Ovary (tissue), 9 donors: Measurements from ENCODE around the gene MED15. TPM values are rescaled to one million over a fixed set of nuclear protein-coding genes. Genes with fewer than 3 reads are reported as not detected.

Experiments
- DNase-seq, 5 donors: peaks; one replicate each; pipeline ENCODE4 v3.0.0-alpha.2; 2019 to 2020
- H3K27ac ChIP-seq, 2 donors: fragments of 200-600 bp; one replicate each; pipeline versions ENCODE4 v1.5.1 to v1.8.0; 2019 to 2022
- H3K27me3 ChIP-seq: fragments of 200-600 bp; one replicate; pipeline ENCODE4 v1.8.0; 2022
- H3K36me3 ChIP-seq: fragments of 200-600 bp; sonication (generic); one replicate; pipeline ENCODE4 v1.5.1; 2019
- H3K4me1 ChIP-seq: one replicate; pipeline ENCODE4 v1.8.1; 2013; ENCODE audit warnings: mild to moderate bottlenecking, moderate library complexity; ENCODE audit not compliant: insufficient read depth
- H3K4me3 ChIP-seq: fragments of 200-600 bp; sonication (generic); one replicate; pipeline ENCODE4 v1.5.1; 2017
- H3K9me3 ChIP-seq, 2 donors: fragments of 200-600 bp in 1 of 2; sonication (generic) in 1 of 2; one replicate each; pipeline versions ENCODE4 v1.5.1 to v1.8.1; 2013 to 2019; ENCODE audit warnings: mild to moderate bottlenecking in 1 of 2, moderate library complexity in 1 of 2
- CTCF ChIP-seq, 3 donors: fragments of 450-650 bp in 2 of 3; fragments of 200-600 bp in 1 of 3; IDR thresholded peaks; one replicate each; pipeline versions ENCODE4 v1.5.1 to v1.8.0; 2016 to 2022; ENCODE audit warnings: antibody characterized with exemption in 3 of 3, mild to moderate bottlenecking in 1 of 3
- EP300 ChIP-seq: sonication (generic); formaldehyde crosslinking; IDR thresholded peaks from one replicate; pipeline ENCODE4 v1.6.1; 2017; ENCODE audit warnings: antibody characterized with exemption
- POLR2A ChIP-seq: fragments of 450-650 bp; IDR thresholded peaks from one replicate; pipeline ENCODE4 v1.6.1; 2017; ENCODE audit warnings: antibody characterized with exemption, mild to moderate bottlenecking, moderate library complexity
- WGBS, 3 donors: extraction: QIAGEN DNeasy Blood & Tissue Kit in 1 of 3; methylation state at CpG; one replicate each; pipeline versions ENCODE4 v1.1.5 to v1.1.7; 2013 to 2017; 5-methylcytosine and 5-hydroxymethylcytosine counted together
- intact Hi-C, 4 donors: fragments of 100-400 bp; cut with DNase I; formaldehyde crosslinking; loops; one replicate each; pipeline versions ENCODE4 v1.11.0 to v1.15.1; 2022 to 2023
- polyA plus RNA-seq, 2 donors: library from polyadenylated mRNA; stranded (reverse); fragments of 200-250 nt in 1 of 2; fragments of 350-450 nt in 1 of 2; fragmentation: Illumina TruSeq in 1 of 2; extraction: RNeasy Lipid Tissue Mini Kit (QIAGEN cat#74804) in 1 of 2; gene quantifications; one replicate each; pipeline ENCODE4 v1.2.3, GENCODE V29; 2013 to 2014
- total RNA-seq, 7 donors: library from RNA; depleted of rRNA in 2 of 7; stranded (reverse); fragments of >200 nt in 2 of 7; fragmentation: NEBNext Ultra II Directional in 3 of 7; extraction: Animal tissue kit (Norgen Biotek cat#: 25700) in 3 of 7; gene quantifications; one replicate each; pipeline versions ENCODE4 v1.1.0 to v1.2.4, GENCODE V29; 2016 to 2023
- donor health status: DM: no; HTN: no; CAD: no; lungs with moderate emphysema.
- donor health status: DM: no; HTN: no; CAD: no.
- donor health status: Bipolar disorder and iron deficiency.
- donor health status: DM: yes; HTN: yes; CAD: no.
- donor health status: DM: no; HTN: no; CAD: no.
- donor health status: DM: yes; HTN: yes; CAD: no.

MED15 gene
- total and polyA plus RNA-seq, 9 donors = 21.9 to 79.3 (median 68.3) TPM

- no peak for TF ChIP-seq POLR2A
- no peak for TF ChIP-seq EP300
- TF ChIP-seq CTCF (IDR thresholded peaks at IDR 0.05) = no peak
- DNase-seq = no peak
- Histone ChIP-seq H3K27ac (no peak overlapping the region), H3K36me3 (no peaks in the 10 kb centered on the region), H3K4me1 (peaks cover 15% of the 10 kb centered on the region), H3K4me3 (no peak overlapping the region), H3K9me3 (no peaks in the 10 kb centered on the region), H3K27me3 (no peaks in the 10 kb centered on the region)
- intact Hi-C loops = loop anchor here in 2 of 4 donors (10.0 kb wide), 3 partner anchors 57 to 157 kb away; no protein-coding TSS in a partner anchor
- WGBS, 3 donors = 87 to 90% (median 88%) methylated on average over 11 of the region's 11 CpGs
These were observed 64.9 kb downstream of the MED15 start for GRCh38 chr22:20572132-20572802.

GRCh38 chr22:20573176-20573832 is 65.9 kb downstream of the MED15 start:
- H3K4me1 ChIP-seq = peaks cover 12% of the 10 kb centered on the region
- no peaks in the 10 kb centered on the region for H3K9me3 ChIP-seq
- DNase-seq = peak in 1 of 5 donors; percentile 13
- 48 to 60% (median 49%) methylated on average over 8 of the region's 8 CpGs for WGBS, 3 donors
- TF ChIP-seq CTCF (IDR thresholded peaks at IDR 0.05) (no peak), EP300 (no peak)
- H3K4me3 ChIP-seq = no peak overlapping the region
- H3K36me3 ChIP-seq = no peaks in the 10 kb centered on the region
- intact Hi-C loops = loop anchor here in 2 of 4 donors (10.0 kb wide), 3 partner anchors 59 to 159 kb away; no protein-coding TSS in a partner anchor
- H3K27ac ChIP-seq = peak overlapping the region in 1 of 2 donors; percentile 34
- H3K27me3 ChIP-seq = no peaks in the 10 kb centered on the region

GRCh38 chr22:20573833-20574615 is 66.6 kb downstream of the MED15 start:
- DNase-seq = peak in 2 of 5 donors; percentile 17 to 34
- no peaks in the 10 kb centered on the region for H3K36me3 ChIP-seq
- H3K27me3 ChIP-seq = no peaks in the 10 kb centered on the region
- peak overlapping the region in 1 of 2 donors; percentile 34 for H3K27ac ChIP-seq
- H3K4me1 ChIP-seq = peaks cover 10% of the 10 kb centered on the region
- WGBS, 3 donors = 51 to 71% (median 52%) methylated on average over 29 of the region's 29 CpGs
- H3K4me3 ChIP-seq = no peak overlapping the region
- TF ChIP-seq EP300 (no peak), CTCF (IDR thresholded peaks at IDR 0.05) (no peak), POLR2A (no peak)
- intact Hi-C loops = loop anchor here in 2 of 4 donors (10.0 kb wide), 3 partner anchors 59 to 159 kb away; no protein-coding TSS in a partner anchor
- no peaks in the 10 kb centered on the region for H3K9me3 ChIP-seq

GRCh38 chr22:20574920-20575353 is 67.5 kb downstream of the MED15 start:
- intact Hi-C loops = loop anchor here in 2 of 4 donors (10.0 kb wide), 3 partner anchors 60 to 160 kb away; no protein-coding TSS in a partner anchor
- H3K9me3 ChIP-seq = no peaks in the 10 kb centered on the region
- H3K36me3 ChIP-seq = no peaks in the 10 kb centered on the region
- no peaks in the 10 kb centered on the region for H3K27me3 ChIP-seq
- peak in 1 of 5 donors; percentile 38 for DNase-seq
- 92 to 95% (median 94%) methylated on average over 18 of the region's 18 CpGs for WGBS, 3 donors
- H3K4me3 ChIP-seq = no peak overlapping the region
- TF ChIP-seq EP300 (no peak), POLR2A (no peak), CTCF (IDR thresholded peaks at IDR 0.05) (no peak)
- peaks cover 5% of the 10 kb centered on the region for H3K4me1 ChIP-seq
- H3K27ac ChIP-seq = no peak overlapping the region
